ENCODE data around the gene MYBBP1A.

Gene MYBBP1A

DNA sequence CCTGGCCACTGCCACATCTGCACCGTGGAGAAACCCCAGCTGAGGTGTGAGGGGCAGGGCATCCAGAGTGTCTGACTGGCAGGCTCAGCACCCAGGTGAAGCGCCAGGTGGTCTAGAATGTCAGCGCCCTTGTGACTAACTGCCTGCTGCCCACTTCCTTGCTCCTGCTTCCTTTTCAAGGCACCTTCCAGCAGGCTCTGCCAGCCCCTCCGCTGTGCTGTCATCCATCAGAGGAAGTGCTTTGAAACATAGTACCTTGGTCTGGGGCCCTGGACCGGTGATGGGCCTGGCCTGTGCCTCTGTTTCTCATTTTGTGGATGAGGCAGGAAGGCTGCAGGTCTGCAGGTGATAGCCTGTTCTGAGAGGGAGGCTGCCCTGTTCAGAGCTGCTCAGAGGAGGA lies 51.0 kb downstream of the MYBBP1A start:
- H3K4me2 ChIP-seq = no peak overlapping the region
- H3K27ac ChIP-seq = no peak overlapping the region
- no peak overlapping the region for H3K4me3 ChIP-seq (IDR thresholded peaks at IDR 0.05; ENCODE audit: insufficient read depth, low read depth, low read length)
- H3K4me1 ChIP-seq (ENCODE audit: low read depth, poor library complexity, severe bottlenecking) = no peaks in the 10 kb centered on the region
- TF ChIP-seq, protein P1, sequence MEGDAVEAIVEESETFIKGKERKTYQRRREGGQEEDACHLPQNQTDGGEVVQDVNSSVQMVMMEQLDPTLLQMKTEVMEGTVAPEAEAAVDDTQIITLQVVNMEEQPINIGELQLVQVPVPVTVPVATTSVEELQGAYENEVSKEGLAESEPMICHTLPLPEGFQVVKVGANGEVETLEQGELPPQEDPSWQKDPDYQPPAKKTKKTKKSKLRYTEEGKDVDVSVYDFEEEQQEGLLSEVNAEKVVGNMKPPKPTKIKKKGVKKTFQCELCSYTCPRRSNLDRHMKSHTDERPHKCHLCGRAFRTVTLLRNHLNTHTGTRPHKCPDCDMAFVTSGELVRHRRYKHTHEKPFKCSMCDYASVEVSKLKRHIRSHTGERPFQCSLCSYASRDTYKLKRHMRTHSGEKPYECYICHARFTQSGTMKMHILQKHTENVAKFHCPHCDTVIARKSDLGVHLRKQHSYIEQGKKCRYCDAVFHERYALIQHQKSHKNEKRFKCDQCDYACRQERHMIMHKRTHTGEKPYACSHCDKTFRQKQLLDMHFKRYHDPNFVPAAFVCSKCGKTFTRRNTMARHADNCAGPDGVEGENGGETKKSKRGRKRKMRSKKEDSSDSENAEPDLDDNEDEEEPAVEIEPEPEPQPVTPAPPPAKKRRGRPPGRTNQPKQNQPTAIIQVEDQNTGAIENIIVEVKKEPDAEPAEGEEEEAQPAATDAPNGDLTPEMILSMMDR (conservative IDR thresholded peaks at IDR 0.05; ENCODE audit: low read depth, low read length) = no peak
- H3K79me2 ChIP-seq (ENCODE audit: insufficient read depth, low read depth) = no peaks in the 10 kb centered on the region
- H4K20me1 ChIP-seq (ENCODE audit: insufficient read depth) = no peaks in the 10 kb centered on the region
- no peaks in the 10 kb centered on the region for H3K36me3 ChIP-seq (ENCODE audit: insufficient read depth)
- peaks cover 37% of the 10 kb centered on the region; the same call in 1 of the 2 replicates for H3K27me3 ChIP-seq (ENCODE audit: insufficient read depth, low read depth)
- no peak overlapping the region for H2AFZ ChIP-seq (ENCODE audit: low read depth)
- no peak overlapping the region for H3K9ac ChIP-seq

- no peaks in the 10 kb centered on the region for H3K36me3 ChIP-seq (ENCODE audit: insufficient read depth)
- no peak overlapping the region for H3K4me2 ChIP-seq
- no peaks in the 10 kb centered on the region for H3K4me1 ChIP-seq (ENCODE audit: low read depth, poor library complexity, severe bottlenecking)
- H3K9ac ChIP-seq = no peak overlapping the region
- H3K4me3 ChIP-seq (IDR thresholded peaks at IDR 0.05; ENCODE audit: insufficient read depth, low read depth, low read length) = no peak overlapping the region
- H3K27ac ChIP-seq = no peak overlapping the region
- no peaks in the 10 kb centered on the region for H4K20me1 ChIP-seq (ENCODE audit: insufficient read depth)
- H3K79me2 ChIP-seq (ENCODE audit: insufficient read depth, low read depth) = no peaks in the 10 kb centered on the region
- peaks cover 37% of the 10 kb centered on the region; the same call in 1 of the 2 replicates for H3K27me3 ChIP-seq (ENCODE audit: insufficient read depth, low read depth)
- no peak overlapping the region for H2AFZ ChIP-seq (ENCODE audit: low read depth)
- TF ChIP-seq, protein P1 (conservative IDR thresholded peaks at IDR 0.05; ENCODE audit: low read depth, low read length) = no peak
Measured at GRCh38 chr17:4503283-4504025, 51.7 kb downstream of the MYBBP1A start.

- TF ChIP-seq, protein P1 (conservative IDR thresholded peaks at IDR 0.05; ENCODE audit: low read depth, low read length) = no peak
- H3K9ac ChIP-seq = no peak overlapping the region
- H3K36me3 ChIP-seq (ENCODE audit: insufficient read depth) = no peaks in the 10 kb centered on the region
- H3K4me1 ChIP-seq (ENCODE audit: low read depth, poor library complexity, severe bottlenecking) = no peaks in the 10 kb centered on the region
- no peak overlapping the region for H3K4me2 ChIP-seq
- H4K20me1 ChIP-seq (ENCODE audit: insufficient read depth) = no peaks in the 10 kb centered on the region
- no peaks in the 10 kb centered on the region for H3K79me2 ChIP-seq (ENCODE audit: insufficient read depth, low read depth)
- H3K27me3 ChIP-seq (ENCODE audit: insufficient read depth, low read depth) = peaks cover 37% of the 10 kb centered on the region
- no peak overlapping the region for H3K27ac ChIP-seq
- no peak overlapping the region for H2AFZ ChIP-seq (ENCODE audit: low read depth)
- no peak overlapping the region for H3K4me3 ChIP-seq (IDR thresholded peaks at IDR 0.05; ENCODE audit: insufficient read depth, low read depth, low read length)
Measured at GRCh38 chr17:4502466-4503154, 52.6 kb downstream of the MYBBP1A start.

DNA sequence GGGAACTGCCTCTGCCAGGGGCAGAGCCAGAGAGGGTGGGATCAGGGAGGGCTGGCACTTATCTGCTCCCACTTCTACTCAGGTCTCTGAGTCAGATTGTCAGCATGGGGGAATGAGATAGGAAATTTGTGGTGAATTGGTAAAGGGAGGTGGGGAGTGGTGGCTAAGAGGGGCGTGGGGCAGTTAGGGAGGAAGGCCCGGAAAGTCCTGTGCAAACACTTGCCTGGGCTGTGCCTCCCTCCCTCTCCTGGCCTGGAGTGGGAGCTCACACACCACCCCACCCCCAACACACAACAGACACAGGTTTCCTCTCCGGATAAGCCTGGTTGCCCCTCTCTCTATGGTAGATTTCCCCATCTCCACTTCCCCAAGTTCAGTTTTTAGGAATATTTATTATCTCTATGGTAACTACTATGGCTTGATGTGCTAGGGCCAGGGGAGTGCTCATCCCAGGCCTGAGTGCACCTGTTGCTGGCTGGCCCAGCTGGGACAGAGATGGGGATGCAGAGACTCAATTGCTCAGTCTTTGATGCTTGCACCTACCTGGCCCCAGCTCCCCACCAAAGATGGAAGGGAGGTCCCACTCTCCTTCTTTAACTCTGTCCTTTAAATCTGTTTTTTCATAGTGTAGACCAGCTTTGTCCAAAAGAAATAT lies 53.8 kb downstream of the MYBBP1A start:
- TF ChIP-seq, protein P1 (conservative IDR thresholded peaks at IDR 0.05; ENCODE audit: low read depth, low read length) = no peak
- no peaks in the 10 kb centered on the region for H3K4me1 ChIP-seq (ENCODE audit: low read depth, poor library complexity, severe bottlenecking)
- H3K27me3 ChIP-seq (ENCODE audit: insufficient read depth, low read depth) = peaks cover 41% of the 10 kb centered on the region
- no peak overlapping the region for H3K9ac ChIP-seq
- no peak overlapping the region for H2AFZ ChIP-seq (ENCODE audit: low read depth)
- H3K27ac ChIP-seq = no peak overlapping the region
- H3K36me3 ChIP-seq (ENCODE audit: insufficient read depth) = no peaks in the 10 kb centered on the region
- H3K79me2 ChIP-seq (ENCODE audit: insufficient read depth, low read depth) = no peaks in the 10 kb centered on the region
- no peak overlapping the region for H3K4me2 ChIP-seq
- no peaks in the 10 kb centered on the region for H4K20me1 ChIP-seq (ENCODE audit: insufficient read depth)
- no peak overlapping the region for H3K4me3 ChIP-seq (IDR thresholded peaks at IDR 0.05; ENCODE audit: insufficient read depth, low read depth, low read length)

Data from KMS-11 (cell line).